Gastroesophageal sphincter (tissue), 4 donors: Measurements from ENCODE around the gene CHST8. TPM values are rescaled to one million over a fixed set of nuclear protein-coding genes. Genes with fewer than 3 reads are reported as not detected.

Experiments
- ATAC-seq: fragments of 150-250 bp; one replicate; pipeline ENCODE4 v1.9.1; 2016; ENCODE audit warnings: mild to moderate bottlenecking, moderate library complexity
- H3K27ac ChIP-seq, 4 donors: fragments of 200-600 bp; sonication (generic) in 3 of 4; 1 replicate in 3 of 4; 2 replicates in 1 of 4; pipeline ENCODE4 v1.5.1; 2016 to 2019
- H3K27me3 ChIP-seq: fragments of 200-600 bp; sonication (generic); one replicate; pipeline ENCODE4 v1.5.1; 2019
- H3K36me3 ChIP-seq, 2 donors: fragments of 200-600 bp; sonication (generic); one replicate each; pipeline ENCODE4 v1.5.1; 2019; ENCODE audit warnings: control low read depth in 1 of 2
- H3K4me1 ChIP-seq, 3 donors: fragments of 200-600 bp; sonication (generic); 1 replicate in 2 of 3; 2 replicates in 1 of 3; pipeline ENCODE4 v1.5.1; 2016 to 2019; ENCODE audit warnings: control low read depth in 2 of 3
- H3K4me3 ChIP-seq, 2 donors: fragments of 200-600 bp; sonication (generic); one replicate each; pipeline ENCODE4 v1.5.1; 2019; ENCODE audit warnings: mild to moderate bottlenecking in 1 of 2, moderate library complexity in 1 of 2
- H3K9me3 ChIP-seq, 3 donors: fragments of 200-600 bp; sonication (generic); one replicate each; pipeline ENCODE4 v1.5.1; 2017 to 2019; ENCODE audit warnings: control low read depth in 2 of 3
- CTCF ChIP-seq, 4 experiments: fragments of 200-600 bp in 2 of 4; fragments of 450-650 bp in 2 of 4; sonication (generic) in 1 of 4; IDR thresholded peaks; one replicate each; pipeline ENCODE4 v1.5.1; 2017 to 2019; ENCODE audit warnings: antibody characterized with exemption in 4 of 4, mild to moderate bottlenecking in 2 of 4, moderate library complexity in 2 of 4
- EP300 ChIP-seq: sonication (generic); formaldehyde crosslinking; IDR thresholded peaks from one replicate; pipeline ENCODE4 v1.6.1; 2017; ENCODE audit warnings: antibody characterized with exemption, mild to moderate bottlenecking
- POLR2A ChIP-seq, 2 donors: fragments of 450-650 bp; IDR thresholded peaks; one replicate each; pipeline ENCODE4 v1.6.1; 2017; ENCODE audit warnings: antibody characterized with exemption in 2 of 2, mild to moderate bottlenecking in 2 of 2, moderate library complexity in 1 of 2
- POLR2AphosphoS5 ChIP-seq: sonication (generic); formaldehyde crosslinking; IDR thresholded peaks from one replicate; pipeline ENCODE4 v1.6.1; 2017; ENCODE audit warnings: antibody characterized with exemption
- WGBS, 2 donors: methylation state at CpG; one replicate each; pipeline ENCODE4 v1.1.5; 2018; ENCODE audit warnings: low coverage in 1 of 2; 5-methylcytosine and 5-hydroxymethylcytosine counted together
- total RNA-seq, 4 donors: library from RNA; depleted of rRNA; stranded (reverse); fragments of >200 nt; gene quantifications; one replicate each; pipeline ENCODE4 v1.1.0, GENCODE V29; 2016

CHST8 gene
- total RNA-seq, 4 donors from 2014 or later, result 0.16 to 0.66 (median 0.54) TPM; not detected in 1

GRCh38 chr19:33772102-33772857 lies 150.5 kb downstream of the CHST8 start:
- ATAC-seq, result no peak
- Histone ChIP-seq H3K27ac (no peak overlapping the region), H3K36me3 (no peaks in the 10 kb centered on the region), H3K4me1 (no peaks in the 10 kb centered on the region), H3K9me3 (no peaks in the 10 kb centered on the region), H3K27me3 (peaks cover 61% of the 10 kb centered on the region), H3K4me3 (no peak overlapping the region)
- no peak for TF ChIP-seq POLR2AphosphoS5
- no peak for TF ChIP-seq EP300
- no peak for TF ChIP-seq POLR2A (IDR thresholded peaks at IDR 0.05)
- no peak for TF ChIP-seq CTCF (IDR thresholded peaks at IDR 0.05)
- 95% methylated on average over 8 of the region's 72 CpGs; no CpG with 5 or more reads in 1 of the 2 donors for WGBS, 2 donors

DNA sequence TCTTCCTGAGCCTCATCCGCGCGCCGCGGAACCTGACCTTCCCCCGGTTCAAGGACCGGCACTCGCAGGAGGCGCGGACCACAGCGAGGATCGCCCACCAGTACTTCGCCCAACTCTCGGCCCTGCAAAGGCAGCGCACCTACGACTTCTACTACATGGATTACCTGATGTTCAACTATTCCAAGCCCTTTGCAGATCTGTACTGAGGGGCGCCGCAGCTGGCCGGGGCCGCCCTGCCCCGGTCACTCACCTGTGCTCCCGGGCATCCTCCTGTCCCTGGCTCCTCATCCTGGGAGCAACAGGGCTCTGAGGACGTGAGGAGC lies 151.1 kb downstream of the CHST8 start:
- Histone ChIP-seq H3K36me3 (no peaks in the 10 kb centered on the region), H3K4me1 (peaks cover 0 to 3% (median 0%) of the 10 kb centered on the region in 3 donors), H3K27me3 (peaks cover 61% of the 10 kb centered on the region), H3K4me3 (no peak overlapping the region), H3K27ac (no peak overlapping the region), H3K9me3 (no peaks in the 10 kb centered on the region)
- 94% methylated on average over 10 of the region's 23 CpGs; no CpG with 5 or more reads in 1 of the 2 donors for WGBS, 2 donors
- ATAC-seq, result no peak
- no peak for TF ChIP-seq POLR2A (IDR thresholded peaks at IDR 0.05)
- TF ChIP-seq CTCF (IDR thresholded peaks at IDR 0.05), result no peak
- TF ChIP-seq EP300, result no peak
- no peak for TF ChIP-seq POLR2AphosphoS5

- Histone ChIP-seq H3K27me3 (peaks cover 60% of the 10 kb centered on the region), H3K4me1 (peaks cover 0 to 14% (median 0%) of the 10 kb centered on the region in 3 donors)
- no CpG with 5 or more reads among the region's 6 CpGs for WGBS, 2 donors
Observed at GRCh38 chr19:33773704-33774624, 152.2 kb downstream of the CHST8 start.

GRCh38 chr19:33774751-33775150 lies 153.0 kb downstream of the CHST8 start:
- Histone ChIP-seq H3K4me1 (peaks cover 0 to 14% (median 0%) of the 10 kb centered on the region in 3 donors), H3K9me3 (no peaks in the 10 kb centered on the region), H3K4me3 (no peak overlapping the region), H3K27me3 (peaks cover 60% of the 10 kb centered on the region), H3K27ac (no peak overlapping the region), H3K36me3 (no peaks in the 10 kb centered on the region)
- no peak for ATAC-seq
- TF ChIP-seq EP300 (no peak), POLR2AphosphoS5 (no peak), POLR2A (IDR thresholded peaks at IDR 0.05) (no peak), CTCF (IDR thresholded peaks at IDR 0.05) (no peak)
- WGBS, 2 donors, result 80% methylated on average over 2 of the region's 6 CpGs; no CpG with 5 or more reads in 1 of the 2 donors

More at GRCh38 chr19:33773704-33774624, 152.2 kb downstream of the CHST8 start:
- no peak overlapping the region for H3K4me3 ChIP-seq
- H3K27ac ChIP-seq, result no peak overlapping the region
- no peaks in the 10 kb centered on the region for H3K36me3 ChIP-seq
- H3K9me3 ChIP-seq, result no peaks in the 10 kb centered on the region
- ATAC-seq, result no peak
- no peak for TF ChIP-seq CTCF (IDR thresholded peaks at IDR 0.05)
- TF ChIP-seq POLR2A (IDR thresholded peaks at IDR 0.05), result no peak
- no peak for TF ChIP-seq POLR2AphosphoS5
- no peak for TF ChIP-seq EP300
